Measurements from ENCODE around the gene E2F7.
"Not testable (repeated sequence)": the region's sequence is repeated elsewhere in the genome, so short reads cannot be mapped to it uniquely, and the experiment has no call there.

E2F7 gene, protein sequence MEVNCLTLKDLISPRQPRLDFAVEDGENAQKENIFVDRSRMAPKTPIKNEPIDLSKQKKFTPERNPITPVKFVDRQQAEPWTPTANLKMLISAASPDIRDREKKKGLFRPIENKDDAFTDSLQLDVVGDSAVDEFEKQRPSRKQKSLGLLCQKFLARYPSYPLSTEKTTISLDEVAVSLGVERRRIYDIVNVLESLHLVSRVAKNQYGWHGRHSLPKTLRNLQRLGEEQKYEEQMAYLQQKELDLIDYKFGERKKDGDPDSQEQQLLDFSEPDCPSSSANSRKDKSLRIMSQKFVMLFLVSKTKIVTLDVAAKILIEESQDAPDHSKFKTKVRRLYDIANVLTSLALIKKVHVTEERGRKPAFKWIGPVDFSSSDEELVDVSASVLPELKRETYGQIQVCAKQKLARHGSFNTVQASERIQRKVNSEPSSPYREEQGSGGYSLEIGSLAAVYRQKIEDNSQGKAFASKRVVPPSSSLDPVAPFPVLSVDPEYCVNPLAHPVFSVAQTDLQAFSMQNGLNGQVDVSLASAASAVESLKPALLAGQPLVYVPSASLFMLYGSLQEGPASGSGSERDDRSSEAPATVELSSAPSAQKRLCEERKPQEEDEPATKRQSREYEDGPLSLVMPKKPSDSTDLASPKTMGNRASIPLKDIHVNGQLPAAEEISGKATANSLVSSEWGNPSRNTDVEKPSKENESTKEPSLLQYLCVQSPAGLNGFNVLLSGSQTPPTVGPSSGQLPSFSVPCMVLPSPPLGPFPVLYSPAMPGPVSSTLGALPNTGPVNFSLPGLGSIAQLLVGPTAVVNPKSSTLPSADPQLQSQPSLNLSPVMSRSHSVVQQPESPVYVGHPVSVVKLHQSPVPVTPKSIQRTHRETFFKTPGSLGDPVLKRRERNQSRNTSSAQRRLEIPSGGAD

GRCh38 chr12:77065361-77066204, at the start of gene E2F7:
Gene E2F7 (minus strand): TSS chr12:77065569. CDS start chr12:77064635, 934 bp downstream.
- DNase-seq = peak; percentile 79

GRCh38 chr12:77113971-77114370, 48.6 kb upstream of the E2F7 start:
- no peak for DNase-seq

GRCh38 chr12:77108707-77109106, 43.3 kb upstream of the E2F7 start:
- no peak for DNase-seq

GRCh38 chr12:77107121-77107520, 41.8 kb upstream of the E2F7 start:
- DNase-seq = no peak

DNA sequence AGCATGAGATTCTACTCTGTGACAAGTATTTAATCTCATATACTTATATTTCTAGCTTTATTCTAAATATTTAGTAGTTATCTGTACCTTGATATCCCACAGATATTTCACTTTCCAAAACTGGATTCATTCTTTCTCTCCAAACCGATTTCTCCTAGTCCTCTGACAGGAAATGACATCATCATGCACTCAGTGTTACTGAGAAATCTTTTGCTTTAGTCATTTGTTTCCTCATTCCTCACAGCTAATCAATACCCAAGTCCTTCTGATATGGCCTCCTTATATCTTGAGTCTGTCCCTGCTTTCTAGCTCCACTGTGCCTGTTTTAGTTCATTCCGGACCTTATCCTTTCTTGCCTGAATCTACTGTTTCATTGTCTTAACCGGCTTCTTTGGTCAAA, 39.4 kb upstream of the E2F7 start:
- DNase-seq = no peak

DNA sequence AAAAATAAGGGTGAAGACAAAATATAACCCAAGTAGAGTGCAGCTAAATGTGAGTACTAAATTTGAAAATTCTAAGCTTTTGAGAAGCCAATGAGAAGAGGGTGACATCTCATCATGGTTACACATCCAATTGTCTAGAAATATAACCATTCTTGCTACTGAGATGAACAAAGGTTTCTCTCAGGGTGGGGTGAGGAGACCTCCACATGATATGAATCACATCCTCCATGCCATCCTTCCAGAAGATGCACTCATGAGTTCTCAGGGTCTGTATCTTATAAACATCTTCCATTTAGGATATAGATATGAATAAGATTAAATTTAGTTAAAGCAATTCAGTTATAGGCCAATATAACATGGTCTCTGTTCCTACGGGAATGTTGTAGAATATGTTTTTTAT, 38.9 kb upstream of the E2F7 start:
- DNase-seq = no peak

- no peak for DNase-seq
Observed at GRCh38 chr12:77102691-77103090, 37.3 kb upstream of the E2F7 start.

DNA sequence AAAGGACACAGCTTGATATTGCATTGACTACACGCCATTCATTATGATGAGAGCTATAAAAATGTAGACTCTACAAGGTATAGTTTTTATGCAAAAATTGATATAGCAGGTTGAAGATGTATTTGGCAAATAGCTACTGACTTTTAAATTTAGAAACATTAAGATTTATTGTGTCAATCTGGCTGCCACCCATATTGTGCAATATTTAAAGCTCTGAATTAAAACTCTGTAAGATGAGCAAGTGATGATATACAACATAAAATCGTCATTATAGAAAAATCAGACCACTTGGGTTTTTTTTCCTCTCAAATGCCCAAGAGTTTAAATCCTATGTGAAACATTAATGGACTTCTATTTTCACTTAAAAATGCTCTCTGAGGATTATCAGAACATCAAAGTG, 36.8 kb upstream of the E2F7 start:
- DNase-seq = no peak

- no peak for DNase-seq
Observed at GRCh38 chr12:77099799-77100198, 34.4 kb upstream of the E2F7 start.

DNA sequence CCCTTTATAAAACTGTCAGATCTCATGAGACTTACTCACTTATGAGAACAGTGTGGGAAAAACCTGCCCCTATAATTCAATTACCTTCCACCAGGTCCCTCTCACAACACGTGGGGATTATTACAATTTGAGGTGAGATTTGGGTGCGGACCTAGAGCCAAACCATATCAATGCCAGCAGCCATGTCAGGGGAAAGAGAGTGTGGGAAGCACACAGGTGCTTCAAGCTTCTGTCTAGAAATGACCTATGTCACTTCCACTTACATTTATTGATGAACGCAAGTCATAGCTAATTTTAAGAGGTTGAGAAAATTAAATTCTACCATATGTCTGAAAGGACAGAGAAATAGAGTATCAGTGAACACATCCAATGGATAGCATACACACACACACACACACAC, 32.5 kb upstream of the E2F7 start:
- DNase-seq = no peak

GRCh38 chr12:77092227-77092626, 26.9 kb upstream of the E2F7 start:
- not testable (repeated sequence) for DNase-seq

- no peak for DNase-seq
Observed at GRCh38 chr12:77089686-77090220, 24.4 kb upstream of the E2F7 start.

- no peak for DNase-seq
Observed at GRCh38 chr12:77087427-77087826, 22.1 kb upstream of the E2F7 start.

DNA sequence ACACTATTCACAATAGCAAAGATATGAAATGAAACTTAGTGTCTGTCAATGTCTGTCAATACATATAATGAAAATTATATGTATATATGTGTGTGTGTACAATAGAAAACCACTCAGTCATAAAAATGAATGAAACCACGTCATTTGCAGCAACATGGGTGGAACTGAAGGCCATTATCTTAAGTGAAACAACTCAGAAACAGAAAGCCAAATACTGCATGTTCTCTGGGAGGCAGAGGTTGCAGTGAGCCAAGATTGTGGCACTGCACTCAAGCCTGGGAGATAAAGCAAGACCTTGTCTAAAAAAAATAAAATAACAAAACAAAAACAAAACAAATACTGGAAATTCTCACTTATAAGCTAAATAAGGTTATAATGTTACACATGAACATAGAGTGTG, 16.7 kb upstream of the E2F7 start:
- no peak for DNase-seq

DNA sequence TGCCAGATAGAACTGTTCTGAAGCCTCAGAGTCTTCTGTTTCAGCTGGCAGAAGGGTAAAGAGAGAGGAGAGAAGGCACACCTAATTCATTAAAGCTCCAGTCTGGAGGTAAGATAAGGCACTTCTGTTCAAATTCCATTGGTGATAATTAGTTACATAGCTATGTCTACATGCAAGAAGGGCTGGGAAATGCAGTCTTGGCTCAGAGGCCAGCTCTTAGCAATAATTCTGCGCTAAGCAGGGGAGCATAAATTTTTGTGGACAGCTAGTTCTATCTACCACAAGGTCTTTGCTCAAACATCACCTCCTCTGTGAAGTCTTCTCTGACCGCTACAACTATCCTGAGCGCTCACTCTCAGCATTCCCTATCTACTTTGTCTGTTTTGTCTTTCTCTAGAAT, 14.3 kb upstream of the E2F7 start:
- DNase-seq = no peak

DNA sequence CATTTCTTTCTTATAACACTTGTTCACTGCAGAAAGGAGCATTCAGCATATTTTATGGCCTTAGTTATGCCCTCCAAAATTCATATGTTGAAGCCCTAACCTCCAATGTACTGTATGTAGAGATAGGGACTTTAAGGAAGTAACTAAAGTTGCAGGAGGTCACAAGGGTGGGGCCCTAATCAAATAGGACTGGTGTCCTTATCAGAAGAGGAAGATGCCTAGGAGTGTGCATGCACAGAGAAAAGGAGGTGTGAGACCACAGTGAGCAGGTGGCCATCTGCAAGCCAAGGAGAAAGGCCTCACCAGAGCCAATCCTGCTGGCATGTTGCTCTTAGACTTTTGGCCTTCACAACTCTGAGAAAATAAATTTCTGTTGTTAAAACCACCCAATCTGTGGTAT, 12.9 kb upstream of the E2F7 start:
- no peak for DNase-seq

DNA sequence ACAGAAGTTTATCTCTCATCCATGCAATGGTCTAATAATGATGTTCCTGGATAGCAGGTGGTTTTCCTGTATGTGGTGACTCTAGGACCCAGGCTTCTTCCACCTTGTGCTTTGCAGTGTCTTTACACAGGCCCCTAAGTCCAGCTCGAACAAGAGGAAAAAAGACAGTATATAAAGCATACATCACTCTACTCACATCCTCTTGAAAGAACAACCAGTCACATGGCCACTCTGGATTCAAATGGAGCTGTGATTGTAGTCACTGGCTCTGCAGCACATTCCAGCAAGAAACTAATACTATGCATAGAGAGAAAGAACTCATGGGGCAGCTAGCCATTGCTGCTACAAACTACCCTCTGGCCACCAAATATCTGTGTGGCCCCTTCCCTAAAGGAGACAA, 11.5 kb upstream of the E2F7 start:
- DNase-seq = no peak

DNA sequence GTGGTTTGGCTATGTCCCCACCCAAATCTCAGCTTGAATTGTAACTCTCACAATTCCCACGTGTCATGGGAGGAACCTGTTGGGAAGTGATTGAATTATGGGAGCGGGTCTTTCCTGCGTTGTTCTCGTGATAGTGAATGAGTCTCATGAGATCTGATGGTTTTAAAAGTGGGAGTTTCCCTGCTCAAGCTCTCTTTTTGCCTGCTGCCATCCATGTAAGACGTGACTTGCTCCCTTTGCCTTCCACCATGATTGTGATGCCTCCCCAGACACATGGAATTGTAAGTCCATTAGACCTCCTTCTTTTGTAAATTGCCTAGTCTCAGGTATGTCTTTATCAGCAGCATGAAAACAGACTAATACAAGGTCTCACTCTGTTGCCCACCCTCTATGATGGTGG, 8.5 kb upstream of the E2F7 start:
- DNase-seq = not testable (repeated sequence)

DNA sequence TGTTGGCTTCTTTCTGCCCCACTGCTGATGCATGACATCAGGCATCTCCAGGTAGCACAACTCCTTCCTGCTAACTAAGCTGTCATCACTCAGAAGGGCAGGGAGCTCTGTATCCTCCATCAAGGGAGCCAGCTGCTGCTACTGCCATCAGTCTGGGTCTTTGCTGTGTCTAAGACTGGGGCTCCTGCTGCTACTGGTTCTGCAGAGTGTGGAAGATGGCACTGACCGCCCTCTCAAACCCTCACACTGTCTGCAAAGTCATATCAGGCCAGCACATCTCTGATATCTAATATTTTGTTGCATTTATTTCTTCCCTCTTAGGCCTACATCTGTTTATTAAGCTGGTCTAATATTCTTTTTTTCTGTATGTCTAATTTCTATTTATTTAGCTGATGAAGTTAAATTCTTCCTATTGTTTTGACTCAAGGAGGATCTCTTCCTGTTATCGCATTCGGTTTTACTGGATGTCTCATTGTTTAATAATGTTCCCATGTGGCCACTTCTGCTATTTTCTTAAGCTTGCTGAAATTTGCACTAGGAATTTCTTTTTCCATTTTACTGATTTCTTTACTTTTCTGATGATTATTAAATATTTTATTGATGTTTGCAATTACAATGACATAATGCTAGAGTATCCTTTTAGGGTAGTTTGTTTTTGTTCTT, 7.6 kb upstream of the E2F7 start:
- DNase-seq = no peak

GRCh38 chr12:77070800-77071449, 5.6 kb upstream of the E2F7 start:
- no peak for DNase-seq

GRCh38 chr12:77070382-77070781, 5.0 kb upstream of the E2F7 start:
- DNase-seq = no peak

GRCh38 chr12:77064896-77065360, 441 bp downstream of the E2F7 start:
- DNase-seq = peak; percentile 37

All from NCI-H1048 (cell line).